SU-DHL-6 (cell line): ENCODE measurements around the gene TANC1.

Experiments
- EZH2phosphoT487 ChIP-seq: fragments of 200-600 bp; sonication (generic), shearing (Covaris generic); conservative IDR thresholded peaks from 2 replicates; pipeline ENCODE4 v1.6.1; 2018; ENCODE audit warnings: mild to moderate bottlenecking, antibody characterized with exemption, low read length, moderate library complexity, mixed read lengths
- TF ChIP-seq, protein P1 (sequence below): fragments of 200-600 bp; sonication (generic); IDR thresholded peaks from one replicate; pipeline ENCODE4 v1.5.1; 2017; ENCODE audit warnings: antibody characterized with exemption, mild to moderate bottlenecking, low read length, moderate library complexity; ENCODE audit not compliant: insufficient read depth, poor library complexity, severe bottlenecking

DNA sequence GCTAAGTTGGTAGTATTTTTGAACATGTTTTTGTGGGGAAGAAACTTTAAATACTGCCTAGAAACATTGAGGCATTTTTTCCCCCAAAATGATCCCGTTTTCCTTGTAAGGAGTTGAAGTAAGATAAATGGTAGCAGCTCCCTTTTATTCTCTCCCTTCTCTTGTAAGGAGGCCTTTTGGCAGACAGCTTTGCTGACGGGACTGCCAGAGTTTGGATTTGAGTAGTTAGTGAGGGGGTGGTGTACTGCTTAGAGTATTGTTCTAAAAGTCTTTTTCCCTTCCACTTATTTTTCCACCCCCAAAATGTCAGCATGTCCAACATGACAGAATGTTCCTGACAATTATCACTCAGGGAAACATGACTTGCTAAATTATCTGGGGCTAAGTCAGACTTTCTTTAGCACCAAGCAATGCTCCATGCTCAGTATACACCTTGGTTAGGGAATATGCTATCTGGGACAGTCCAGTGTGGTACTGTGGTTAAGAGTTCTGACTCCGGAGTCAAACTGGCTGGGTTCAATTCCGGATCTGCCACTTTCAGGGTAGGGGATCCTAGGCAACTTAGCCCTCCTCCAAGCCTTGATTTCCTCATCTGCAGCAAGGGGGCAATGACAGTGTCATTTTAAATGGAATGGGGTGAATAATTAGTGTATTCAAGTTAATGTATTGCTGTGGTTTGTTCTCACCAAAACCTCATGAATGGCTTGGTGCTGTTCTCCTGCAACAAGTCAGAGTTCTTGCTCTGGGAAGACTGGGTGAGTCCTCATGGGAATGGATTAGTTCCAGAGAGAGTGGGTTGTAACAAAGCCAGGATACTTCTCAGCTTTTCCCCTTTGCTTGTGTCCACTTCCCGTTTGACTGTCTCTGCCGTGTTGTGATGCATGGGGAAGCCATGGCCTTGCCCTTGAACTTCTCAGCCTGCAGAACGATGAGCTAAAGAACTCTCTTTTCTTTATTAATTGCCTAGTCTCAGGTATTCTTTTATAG is 116.2 kb downstream of the TANC1 start:
- TF ChIP-seq, protein P1, sequence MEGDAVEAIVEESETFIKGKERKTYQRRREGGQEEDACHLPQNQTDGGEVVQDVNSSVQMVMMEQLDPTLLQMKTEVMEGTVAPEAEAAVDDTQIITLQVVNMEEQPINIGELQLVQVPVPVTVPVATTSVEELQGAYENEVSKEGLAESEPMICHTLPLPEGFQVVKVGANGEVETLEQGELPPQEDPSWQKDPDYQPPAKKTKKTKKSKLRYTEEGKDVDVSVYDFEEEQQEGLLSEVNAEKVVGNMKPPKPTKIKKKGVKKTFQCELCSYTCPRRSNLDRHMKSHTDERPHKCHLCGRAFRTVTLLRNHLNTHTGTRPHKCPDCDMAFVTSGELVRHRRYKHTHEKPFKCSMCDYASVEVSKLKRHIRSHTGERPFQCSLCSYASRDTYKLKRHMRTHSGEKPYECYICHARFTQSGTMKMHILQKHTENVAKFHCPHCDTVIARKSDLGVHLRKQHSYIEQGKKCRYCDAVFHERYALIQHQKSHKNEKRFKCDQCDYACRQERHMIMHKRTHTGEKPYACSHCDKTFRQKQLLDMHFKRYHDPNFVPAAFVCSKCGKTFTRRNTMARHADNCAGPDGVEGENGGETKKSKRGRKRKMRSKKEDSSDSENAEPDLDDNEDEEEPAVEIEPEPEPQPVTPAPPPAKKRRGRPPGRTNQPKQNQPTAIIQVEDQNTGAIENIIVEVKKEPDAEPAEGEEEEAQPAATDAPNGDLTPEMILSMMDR: no peak
- TF ChIP-seq EZH2phosphoT487: no peak
